GM19099 (cell line): ENCODE measurements around the gene TMPRSS4.

ENCODE experiments used
- POLR2A ChIP-seq: IDR thresholded peaks from 3 replicates; pipeline ENCODE4 v1.6.1; 2011; ENCODE audit warnings: low read depth; ENCODE audit not compliant: insufficient read length; ENCODE audit errors: extremely low read depth

The TMPRSS4 gene

GRCh38 chr11:118157186-118157895, 80.5 kb downstream of the TMPRSS4 start:
- TF ChIP-seq POLR2A = no peak

- TF ChIP-seq POLR2A = no peak
These were observed 84.9 kb downstream of the TMPRSS4 start for GRCh38 chr11:118161786-118162185.

GRCh38 chr11:118162846-118163245, 86.0 kb downstream of the TMPRSS4 start:
- TF ChIP-seq POLR2A = no peak

GRCh38 chr11:118163494-118163893, 86.6 kb downstream of the TMPRSS4 start:
- TF ChIP-seq POLR2A = no peak

GRCh38 chr11:118164885-118165284, 88.0 kb downstream of the TMPRSS4 start:
- no peak for TF ChIP-seq POLR2A

GRCh38 chr11:118166641-118167040, 89.8 kb downstream of the TMPRSS4 start:
- TF ChIP-seq POLR2A = no peak

GRCh38 chr11:118167253-118167652, 90.4 kb downstream of the TMPRSS4 start:
- no peak for TF ChIP-seq POLR2A

GRCh38 chr11:118167906-118168305, 91.0 kb downstream of the TMPRSS4 start:
- no peak for TF ChIP-seq POLR2A

GRCh38 chr11:118168316-118168715, 91.4 kb downstream of the TMPRSS4 start:
- no peak for TF ChIP-seq POLR2A

GRCh38 chr11:118168751-118169150, 91.9 kb downstream of the TMPRSS4 start:
- no peak for TF ChIP-seq POLR2A

GRCh38 chr11:118169300-118170140, 92.6 kb downstream of the TMPRSS4 start:
- no peak for TF ChIP-seq POLR2A

- TF ChIP-seq POLR2A = no peak
These were observed 93.4 kb downstream of the TMPRSS4 start for GRCh38 chr11:118170231-118170630.

- TF ChIP-seq POLR2A = no peak
These were observed 94.0 kb downstream of the TMPRSS4 start for GRCh38 chr11:118170882-118171268.
